ENCODE results near the gene CCDC197. TPM values are rescaled to one million over a fixed set of nuclear protein-coding genes. Genes with fewer than 3 reads are reported as not detected.
A peak's percentile ranks its signal among the peaks of the same experiment; 100 is the strongest.

CCDC197 gene
- total RNA-seq, 1 donor from 2014 or later: not detected

GRCh38 chr14:94050231-94050880 is 53.3 kb downstream of the CCDC197 start:
- DNase-seq (ENCODE audit: low spot score, unreplicated experiment): no peak
- no peaks in the 10 kb centered on the region for H3K4me1 Mint-ChIP-seq (ENCODE audit: low read depth)
- H3K27me3 Mint-ChIP-seq: no peaks in the 10 kb centered on the region
- no peak for TF ChIP-seq CTCF (IDR thresholded peaks at IDR 0.05; ENCODE audit: unreplicated experiment)
- H3K36me3 Mint-ChIP-seq (ENCODE audit: insufficient read depth): peaks cover 20% of the 10 kb centered on the region
- no peak overlapping the region for H3K27ac Mint-ChIP-seq
- no peaks in the 10 kb centered on the region for H3K9me3 Mint-ChIP-seq (ENCODE audit: low read depth)
- no peak overlapping the region for H3K4me3 Mint-ChIP-seq (ENCODE audit: low read depth)

- Mint-ChIP-seq H3K27me3 (no peaks in the 10 kb centered on the region), H3K4me3 (ENCODE audit: low read depth) (no peak overlapping the region), H3K4me1 (ENCODE audit: low read depth) (no peaks in the 10 kb centered on the region), H3K36me3 (ENCODE audit: insufficient read depth) (peaks cover 20% of the 10 kb centered on the region), H3K9me3 (ENCODE audit: low read depth) (no peaks in the 10 kb centered on the region), H3K27ac (no peak overlapping the region)
- DNase-seq (ENCODE audit: low spot score, unreplicated experiment): no peak
- TF ChIP-seq CTCF (IDR thresholded peaks at IDR 0.05; ENCODE audit: unreplicated experiment): peak; percentile 56
Measured at GRCh38 chr14:94051115-94051514, 54.0 kb downstream of the CCDC197 start.

- no peak for DNase-seq (ENCODE audit: low spot score, unreplicated experiment)
- H3K27ac Mint-ChIP-seq: no peak overlapping the region
- H3K36me3 Mint-ChIP-seq (ENCODE audit: insufficient read depth): peaks cover 22% of the 10 kb centered on the region
- no peak overlapping the region for H3K4me3 Mint-ChIP-seq (ENCODE audit: low read depth)
- H3K9me3 Mint-ChIP-seq (ENCODE audit: low read depth): no peaks in the 10 kb centered on the region
- H3K4me1 Mint-ChIP-seq (ENCODE audit: low read depth): no peaks in the 10 kb centered on the region
- no peak for TF ChIP-seq CTCF (IDR thresholded peaks at IDR 0.05; ENCODE audit: unreplicated experiment)
- H3K27me3 Mint-ChIP-seq: no peaks in the 10 kb centered on the region
Measured at GRCh38 chr14:94051779-94052178, 54.7 kb downstream of the CCDC197 start.

GRCh38 chr14:94052199-94052598 is 55.1 kb downstream of the CCDC197 start:
- H3K27me3 Mint-ChIP-seq: no peaks in the 10 kb centered on the region
- peaks cover 22% of the 10 kb centered on the region for H3K36me3 Mint-ChIP-seq (ENCODE audit: insufficient read depth)
- H3K27ac Mint-ChIP-seq: no peak overlapping the region
- no peaks in the 10 kb centered on the region for H3K9me3 Mint-ChIP-seq (ENCODE audit: low read depth)
- DNase-seq (ENCODE audit: low spot score, unreplicated experiment): no peak
- H3K4me1 Mint-ChIP-seq (ENCODE audit: low read depth): no peaks in the 10 kb centered on the region
- no peak for TF ChIP-seq CTCF (IDR thresholded peaks at IDR 0.05; ENCODE audit: unreplicated experiment)
- no peak overlapping the region for H3K4me3 Mint-ChIP-seq (ENCODE audit: low read depth)

- H3K36me3 Mint-ChIP-seq (ENCODE audit: insufficient read depth): peaks cover 22% of the 10 kb centered on the region
- H3K27ac Mint-ChIP-seq: no peak overlapping the region
- H3K4me1 Mint-ChIP-seq (ENCODE audit: low read depth): no peaks in the 10 kb centered on the region
- no peak overlapping the region for H3K4me3 Mint-ChIP-seq (ENCODE audit: low read depth)
- H3K9me3 Mint-ChIP-seq (ENCODE audit: low read depth): no peaks in the 10 kb centered on the region
- no peak for TF ChIP-seq CTCF (IDR thresholded peaks at IDR 0.05; ENCODE audit: unreplicated experiment)
- no peak for DNase-seq (ENCODE audit: low spot score, unreplicated experiment)
- no peaks in the 10 kb centered on the region for H3K27me3 Mint-ChIP-seq
Measured at GRCh38 chr14:94052662-94053061, 55.6 kb downstream of the CCDC197 start.

All from progenitor cell of endocrine pancreas (in vitro differentiated cells).